ENCODE measurements around the gene ATG4A.

ATG4A gene, protein sequence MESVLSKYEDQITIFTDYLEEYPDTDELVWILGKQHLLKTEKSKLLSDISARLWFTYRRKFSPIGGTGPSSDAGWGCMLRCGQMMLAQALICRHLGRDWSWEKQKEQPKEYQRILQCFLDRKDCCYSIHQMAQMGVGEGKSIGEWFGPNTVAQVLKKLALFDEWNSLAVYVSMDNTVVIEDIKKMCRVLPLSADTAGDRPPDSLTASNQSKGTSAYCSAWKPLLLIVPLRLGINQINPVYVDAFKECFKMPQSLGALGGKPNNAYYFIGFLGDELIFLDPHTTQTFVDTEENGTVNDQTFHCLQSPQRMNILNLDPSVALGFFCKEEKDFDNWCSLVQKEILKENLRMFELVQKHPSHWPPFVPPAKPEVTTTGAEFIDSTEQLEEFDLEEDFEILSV

DNA sequence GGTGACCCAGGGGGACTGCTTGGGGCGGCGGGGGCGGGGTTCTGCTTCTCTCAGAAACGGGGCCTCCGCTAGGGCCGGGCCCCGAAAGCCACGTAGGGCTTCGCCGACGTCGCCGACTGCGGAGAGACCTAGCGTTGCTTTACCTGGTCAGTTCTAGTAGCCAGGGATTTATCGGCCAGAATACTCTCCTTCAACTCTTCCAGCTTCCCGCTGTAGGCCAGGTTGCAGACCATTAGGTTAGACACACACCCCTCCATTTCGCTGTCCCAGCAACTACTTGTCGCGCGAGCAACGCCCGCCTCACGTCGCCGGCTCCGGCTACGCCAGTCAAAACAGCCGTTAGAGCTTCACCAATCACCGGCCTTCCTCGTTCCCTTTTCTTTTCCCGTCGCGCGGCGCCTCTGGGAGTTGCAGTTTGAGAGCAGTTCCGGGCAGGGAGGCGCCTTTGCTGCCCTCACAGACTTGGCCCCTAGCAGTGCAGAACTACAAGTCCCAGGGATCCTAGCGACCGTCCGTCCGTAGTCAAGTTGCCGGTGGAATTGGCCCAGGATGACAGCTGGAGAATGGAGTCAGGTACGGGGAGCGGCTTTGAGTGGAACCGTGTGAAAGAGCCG is at the start of gene ATG4A, which contains the start of gene PSMD10:
ATG4A (plus strand) TSS at position 515 of the 614 bp plus-strand sequence; CDS start at position 564, 49 bp downstream.
PSMD10 (minus strand) TSS at position 279 of the 614 bp plus-strand sequence; CDS start at position 257, 22 bp downstream.
- peak; percentile 17 to 96 (median 88) for DNase-seq

DNA sequence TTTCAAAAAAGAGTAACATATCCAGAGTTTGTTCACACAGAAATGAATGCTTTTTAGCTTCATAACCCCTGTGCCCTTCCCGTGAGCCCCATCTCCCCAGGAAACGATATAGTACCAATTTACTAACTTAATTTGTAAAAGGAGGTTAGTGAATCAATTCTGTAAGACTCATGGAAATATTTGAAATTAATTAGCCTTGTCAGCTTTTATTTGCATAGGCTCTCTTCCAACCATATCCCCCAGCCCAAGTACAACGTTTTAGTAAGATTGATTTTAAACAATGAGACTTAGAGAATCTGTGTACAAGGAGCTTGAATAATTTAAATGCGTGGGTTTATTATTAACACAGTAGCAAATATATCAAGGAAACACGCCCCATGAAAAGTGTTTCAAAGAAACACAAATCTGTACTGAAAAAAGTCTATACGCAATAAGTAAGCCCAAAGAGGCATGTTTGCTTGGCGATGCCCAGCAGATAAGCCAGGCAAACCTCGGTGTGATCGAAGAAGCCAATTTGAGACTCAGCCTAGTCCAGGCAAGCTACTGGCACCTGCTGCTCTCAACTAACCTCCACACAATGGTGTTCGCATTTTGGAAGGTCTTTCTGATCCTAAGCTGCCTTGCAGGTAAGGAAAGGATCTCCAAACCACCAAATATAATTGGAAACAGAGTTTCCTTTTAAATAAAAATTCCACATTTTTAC is 46.9 kb upstream of the ATG4A start, which contains the start of gene VSIG1:
VSIG1 (plus strand) TSS at position 512 of the 703 bp plus-strand sequence; CDS start at position 578, 66 bp downstream.
- DNase-seq = no peak

DNA sequence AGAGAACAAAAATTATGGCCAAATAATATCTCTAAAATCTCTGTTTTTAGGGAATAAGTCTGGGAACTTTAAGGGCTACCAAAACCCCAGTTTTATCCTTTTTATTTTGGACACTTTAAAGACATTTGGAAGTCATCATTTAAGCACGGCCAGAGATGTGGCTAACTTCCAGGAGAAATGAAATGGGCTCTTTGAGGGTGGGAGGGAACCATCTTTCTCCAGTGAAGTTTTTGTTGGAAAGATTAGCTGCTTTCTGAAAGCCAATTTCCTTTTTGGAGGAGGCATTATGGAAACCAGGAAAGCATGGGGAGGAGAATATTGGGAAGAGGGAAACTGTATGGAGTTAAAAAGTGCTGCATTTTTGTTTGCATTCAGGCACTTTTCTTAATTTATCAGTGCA is 41.9 kb upstream of the ATG4A start:
- no peak for DNase-seq

DNA sequence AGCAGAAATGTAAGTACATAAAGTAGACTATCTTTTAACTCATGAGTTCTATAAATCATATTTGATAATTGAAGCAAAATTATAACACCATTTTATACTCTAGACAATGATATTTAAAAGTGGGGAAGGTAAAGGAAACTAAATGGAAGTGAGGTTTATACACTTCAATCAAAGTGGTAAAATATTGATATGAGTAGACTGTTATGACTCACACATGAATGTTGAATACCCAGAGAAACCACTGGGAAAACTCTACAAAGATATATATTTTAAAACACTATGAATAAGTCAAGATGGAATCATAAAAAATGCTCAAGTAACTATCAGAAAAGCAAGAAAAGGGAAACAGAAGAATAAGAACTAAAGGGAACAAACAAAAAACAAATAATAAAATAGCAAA is 38.4 kb upstream of the ATG4A start:
- no peak for DNase-seq

DNA sequence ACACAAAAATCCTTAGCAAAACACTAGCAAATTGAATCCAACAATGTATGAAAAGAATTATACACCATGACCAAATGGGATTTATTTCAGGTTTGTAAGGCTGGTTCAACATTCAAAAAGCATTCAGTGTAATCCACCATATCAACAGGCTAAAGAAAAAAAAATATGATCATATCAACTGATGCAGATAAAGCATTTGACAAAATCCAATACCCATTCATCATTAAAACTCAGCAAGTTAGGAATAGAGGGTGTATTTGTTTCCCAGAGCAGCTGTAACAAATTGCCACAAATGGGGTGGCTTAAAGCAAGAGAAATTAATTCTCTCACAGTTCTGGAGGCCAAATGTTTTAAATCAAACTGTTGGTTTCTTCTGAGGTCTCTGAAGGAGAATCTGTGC is 36.0 kb upstream of the ATG4A start:
- DNase-seq = no peak

DNA sequence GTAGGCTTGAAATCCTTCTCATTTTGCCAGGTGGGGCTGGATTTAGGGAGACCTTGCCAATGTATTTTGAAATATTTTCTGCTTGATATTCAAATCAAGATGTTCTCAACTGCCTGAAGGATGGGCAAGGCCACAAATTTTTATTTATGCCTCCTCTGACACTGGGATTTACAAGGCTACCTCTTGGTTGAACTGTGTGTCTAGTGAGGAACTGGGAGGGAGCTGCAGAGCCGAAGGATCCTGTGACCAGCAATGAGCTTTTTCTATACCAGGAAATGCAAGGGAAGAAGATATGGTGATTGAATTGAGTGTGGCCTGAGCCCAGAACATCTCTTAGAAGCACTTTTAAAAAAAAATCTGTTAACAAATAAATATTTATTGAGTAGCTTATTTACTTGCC is 31.8 kb upstream of the ATG4A start:
- no peak for DNase-seq

DNA sequence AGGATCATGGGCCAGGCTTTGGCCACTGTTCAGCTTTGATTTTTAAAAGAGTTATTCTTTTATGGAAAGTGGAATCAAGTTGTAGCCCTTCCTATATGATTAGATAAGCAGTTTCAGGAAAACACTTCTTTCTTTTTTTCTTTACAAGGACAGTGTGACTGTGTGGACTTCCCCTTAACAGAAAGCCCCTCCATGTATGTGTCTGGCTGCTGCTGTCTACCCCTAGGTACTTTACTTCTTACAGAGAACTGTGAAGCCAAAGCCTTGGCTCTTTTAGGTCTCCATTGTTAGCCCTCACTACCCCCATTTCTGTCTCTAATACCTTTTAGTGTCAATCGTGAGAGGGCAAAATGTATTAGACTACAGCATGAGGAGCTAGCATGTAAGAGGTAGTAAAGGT is 27.6 kb upstream of the ATG4A start:
- DNase-seq = no peak

DNA sequence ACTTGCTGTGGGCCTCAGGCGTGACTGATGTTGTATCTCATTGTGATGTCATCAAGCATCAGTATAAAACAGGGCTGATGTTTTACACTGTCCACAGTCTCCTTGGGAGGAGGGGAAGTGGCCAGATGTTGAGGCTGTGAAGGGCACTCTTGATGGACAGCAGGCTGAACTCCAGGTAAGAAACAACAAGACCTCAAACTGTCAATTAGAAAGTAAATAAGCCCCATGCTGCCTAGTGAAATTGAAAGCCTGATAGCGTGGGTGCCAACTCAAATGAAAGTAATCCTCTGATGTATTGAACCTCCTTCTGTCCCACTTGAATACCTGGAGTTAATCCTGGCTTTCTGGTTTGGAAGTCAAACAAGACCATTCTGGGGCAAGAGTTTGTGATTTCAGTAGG is 27.0 kb upstream of the ATG4A start:
- DNase-seq = no peak

DNA sequence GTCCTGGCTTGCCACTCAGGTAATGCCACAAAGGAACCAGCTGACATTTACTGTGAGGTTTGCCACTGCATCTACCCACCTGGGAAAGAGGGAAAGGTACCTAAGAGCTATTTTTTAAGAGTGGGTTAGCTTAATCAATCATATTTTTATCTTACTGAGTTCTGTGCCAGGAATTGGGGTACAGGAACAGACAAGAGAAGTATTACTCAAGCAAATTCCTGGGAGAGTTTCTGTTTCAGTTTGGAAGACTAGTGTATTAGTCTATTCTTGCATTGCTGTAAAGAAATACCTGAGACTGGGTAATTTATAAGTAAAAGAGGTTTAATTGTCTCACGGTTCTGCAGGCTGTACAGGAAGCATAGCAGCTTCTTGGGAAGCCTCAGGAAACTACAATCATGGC is 23.5 kb upstream of the ATG4A start:
- no peak for DNase-seq

DNA sequence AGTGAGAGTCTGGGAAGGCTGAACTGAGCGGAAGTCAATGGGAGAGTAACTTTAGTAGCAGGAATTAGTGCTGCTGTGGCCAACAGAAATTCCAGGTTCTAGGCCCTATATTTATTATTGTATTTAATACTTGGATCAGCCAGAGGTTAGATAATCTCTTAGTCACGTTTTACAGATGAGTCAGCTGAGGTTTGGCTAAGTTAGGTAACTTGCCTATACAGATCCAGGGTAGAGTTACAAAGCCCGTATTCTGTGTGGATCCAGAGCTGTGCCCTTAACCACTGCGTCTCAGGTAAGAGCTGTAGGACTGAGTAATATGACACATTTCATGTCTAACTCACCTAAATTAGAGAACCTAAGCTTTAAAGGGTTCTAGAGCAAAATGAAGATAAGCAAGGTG is 20.7 kb upstream of the ATG4A start:
- DNase-seq = no peak

DNA sequence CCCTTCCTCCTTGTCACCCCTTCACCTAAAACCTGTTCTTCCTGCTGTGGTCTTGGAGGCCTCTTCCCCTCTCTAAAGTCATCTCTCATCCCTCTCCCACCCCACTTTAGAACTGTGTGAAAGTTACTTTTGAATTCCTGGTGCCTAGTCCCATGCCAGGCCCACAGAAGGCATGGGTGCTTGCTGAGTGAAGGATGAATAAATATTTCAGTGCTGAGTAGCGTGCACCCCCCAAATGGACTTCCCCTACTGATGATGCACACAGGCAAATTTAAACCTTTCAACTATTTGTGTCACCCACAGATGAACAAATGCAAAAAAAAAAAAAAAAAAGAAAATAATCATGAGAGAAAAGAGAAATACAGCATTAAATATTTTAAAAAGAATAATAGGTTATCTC is 20.0 kb upstream of the ATG4A start:
- DNase-seq = no peak

DNA sequence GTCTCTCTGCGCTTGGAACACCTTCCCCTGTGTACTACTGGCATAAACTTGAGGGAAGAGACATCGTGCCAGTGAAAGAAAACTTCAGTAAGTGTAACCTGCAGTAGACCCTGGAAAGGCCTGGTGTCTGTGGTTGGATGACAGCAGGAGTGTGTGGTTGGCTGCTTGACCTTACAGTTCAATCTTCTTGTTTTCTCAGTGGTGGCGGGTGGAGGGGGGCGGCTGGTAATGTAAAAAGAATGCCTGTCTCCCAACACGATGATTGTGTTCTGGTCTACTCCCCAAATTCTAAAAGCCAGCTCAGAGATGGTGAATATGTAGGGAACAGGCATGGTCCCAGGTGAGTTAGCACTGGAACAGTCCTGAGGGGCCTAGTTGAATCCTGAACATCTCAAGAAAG is 18.8 kb upstream of the ATG4A start:
- no peak for DNase-seq

DNA sequence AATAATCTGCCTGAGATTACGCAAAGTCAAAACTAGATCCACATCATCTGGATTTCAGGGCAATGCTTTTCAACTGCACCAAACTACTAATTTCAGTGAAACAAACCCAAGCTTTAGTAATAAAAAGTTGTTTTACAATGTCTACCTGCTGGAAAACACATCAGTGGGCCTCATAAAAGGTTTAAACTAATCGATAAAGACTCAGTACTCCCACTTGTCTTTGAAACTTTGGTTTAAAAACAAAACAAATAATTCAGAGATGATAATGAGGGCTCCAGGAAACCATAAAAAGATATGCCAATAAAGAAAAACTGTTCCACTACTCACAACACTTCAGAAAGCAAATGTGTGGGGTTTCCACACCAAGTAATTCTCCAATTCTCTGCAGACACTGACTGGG is 10.5 kb upstream of the ATG4A start:
- DNase-seq = no peak

DNA sequence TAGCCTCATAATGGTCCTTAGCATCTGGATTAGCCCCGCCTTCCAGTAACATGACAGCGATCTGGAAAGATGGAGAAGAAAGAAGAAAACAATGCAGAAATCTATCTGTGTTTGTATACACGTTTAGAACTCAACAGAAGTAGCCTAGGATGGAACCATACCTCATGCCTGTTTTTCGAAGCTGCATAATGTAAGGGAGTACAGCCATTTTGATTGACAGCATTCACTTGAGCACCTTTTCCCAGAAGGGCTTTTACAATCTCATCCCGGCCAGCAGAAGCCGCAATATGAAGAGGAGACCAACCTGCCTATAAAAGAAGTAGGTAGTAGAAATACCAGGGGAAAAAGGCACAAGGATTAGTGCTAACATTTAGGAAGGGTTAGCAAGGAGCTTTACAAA is 3.8 kb upstream of the ATG4A start:
- no peak for DNase-seq

DNA sequence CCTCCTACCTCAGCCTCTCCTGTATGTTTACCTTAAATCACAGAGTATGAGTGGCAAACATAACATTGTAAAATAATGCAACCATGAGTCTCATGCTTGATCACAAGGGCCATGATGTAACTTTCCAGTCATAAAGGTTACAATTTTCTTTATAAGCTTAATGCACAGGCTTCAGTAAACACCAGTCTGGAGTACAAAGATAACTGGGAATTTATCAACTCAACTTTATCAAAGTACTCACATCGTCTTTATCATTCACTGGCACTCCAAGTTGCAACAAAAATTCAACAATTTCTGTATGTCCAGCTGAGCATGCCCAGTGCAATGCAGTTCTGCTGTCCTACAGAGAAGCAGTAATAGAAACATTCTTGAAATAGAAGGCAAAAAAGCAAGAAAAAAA is 3.1 kb upstream of the ATG4A start:
- DNase-seq = no peak

DNA sequence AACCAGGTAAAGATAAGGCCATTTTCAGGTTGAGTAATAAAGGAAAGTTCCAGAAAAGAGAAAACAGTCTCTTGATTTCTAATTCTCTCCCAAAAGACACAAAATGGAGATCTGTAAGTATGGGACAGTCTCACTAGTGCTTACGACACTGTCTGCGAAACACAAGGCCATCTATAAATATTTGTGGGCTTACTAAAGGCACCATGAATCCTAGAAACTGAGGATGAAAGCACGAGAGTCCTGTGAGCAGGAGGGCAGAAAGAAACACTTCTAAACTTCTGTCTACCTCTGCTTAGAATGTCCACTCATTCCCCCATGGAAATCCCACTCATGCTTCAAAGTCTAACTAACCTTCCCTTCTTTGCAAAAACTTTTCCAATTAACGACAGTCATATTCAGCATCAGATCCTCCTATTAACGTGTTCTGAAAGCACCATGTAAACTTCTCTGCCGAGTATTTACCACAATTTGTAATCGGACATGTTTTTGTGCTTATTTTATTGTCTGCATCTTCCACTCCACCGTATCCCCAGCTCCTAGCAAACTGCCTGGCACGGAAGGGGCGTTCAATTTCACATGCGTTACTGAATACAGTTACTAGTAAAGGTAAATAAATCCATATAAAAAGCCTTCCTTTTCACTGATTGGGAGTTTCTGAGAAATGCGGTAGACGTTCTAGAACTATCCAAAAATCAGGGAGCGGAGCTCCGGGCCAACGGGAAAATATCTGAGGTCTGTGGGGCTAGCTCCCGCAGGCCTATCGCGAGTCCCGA is 901 bp upstream of the ATG4A start:
- peak in 1 of 58 donors; percentile 14 for DNase-seq

DNA sequence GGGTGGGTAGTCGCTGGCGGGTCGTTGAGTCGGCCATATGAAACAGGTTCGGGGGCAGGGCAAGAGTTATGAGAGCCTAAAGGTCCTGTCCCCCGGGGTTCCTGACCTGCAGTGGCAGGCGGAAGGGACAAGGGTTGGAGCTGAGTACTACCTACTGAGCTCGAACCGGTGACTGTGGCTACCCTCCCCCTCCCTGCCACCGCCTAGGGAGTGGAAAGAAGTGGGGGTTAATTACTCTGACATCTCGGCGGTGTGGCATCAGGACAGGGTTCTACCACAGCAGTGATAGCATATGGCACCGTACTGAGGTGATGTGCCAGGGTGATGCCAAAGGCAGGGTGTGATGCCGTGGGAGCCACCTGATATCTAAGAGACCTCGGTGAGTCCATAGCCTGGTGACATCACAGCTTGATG is 307 bp downstream of the ATG4A start:
- DNase-seq = peak in 3 of 58 donors; percentile 21 to 39 (median 31)

DNA sequence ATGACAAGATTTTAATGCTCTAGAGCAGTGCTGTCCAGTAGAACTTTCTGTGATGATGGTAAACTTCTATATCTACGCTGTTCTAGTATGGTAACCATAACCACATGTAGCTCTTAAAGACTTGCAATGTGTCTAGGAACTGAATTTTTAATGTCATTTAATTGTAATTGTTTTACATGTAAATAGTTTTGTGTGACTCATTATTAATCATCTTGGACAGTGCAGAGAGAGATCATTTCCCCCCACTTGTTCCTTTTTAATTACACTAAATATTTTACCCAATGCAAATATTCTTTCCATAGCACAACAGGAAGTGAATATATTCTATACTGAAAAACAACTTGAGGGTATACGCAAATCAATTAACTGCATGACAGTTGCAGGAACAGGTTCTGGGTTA is 5.8 kb downstream of the ATG4A start:
- no peak for DNase-seq

DNA sequence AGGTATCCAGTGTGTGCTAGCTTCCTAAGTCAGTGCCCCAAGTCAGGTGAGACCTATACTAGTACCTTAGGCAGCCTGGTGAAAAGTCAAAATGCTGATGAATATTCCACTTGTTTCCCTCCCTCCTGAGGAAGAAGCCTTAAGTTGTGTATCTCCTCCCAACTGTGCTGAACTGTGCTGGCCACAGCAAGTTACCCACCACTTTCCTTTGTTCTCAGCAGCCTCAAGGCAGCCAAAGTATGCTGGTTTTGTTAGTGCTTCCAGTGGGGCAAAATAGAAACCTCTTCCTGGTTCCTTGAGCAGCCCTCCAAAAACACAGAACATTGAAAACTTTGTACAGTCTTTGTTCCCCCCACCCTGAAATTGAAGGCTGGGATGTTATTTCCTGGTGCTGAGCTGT is 13.9 kb downstream of the ATG4A start:
- no peak for DNase-seq

DNA sequence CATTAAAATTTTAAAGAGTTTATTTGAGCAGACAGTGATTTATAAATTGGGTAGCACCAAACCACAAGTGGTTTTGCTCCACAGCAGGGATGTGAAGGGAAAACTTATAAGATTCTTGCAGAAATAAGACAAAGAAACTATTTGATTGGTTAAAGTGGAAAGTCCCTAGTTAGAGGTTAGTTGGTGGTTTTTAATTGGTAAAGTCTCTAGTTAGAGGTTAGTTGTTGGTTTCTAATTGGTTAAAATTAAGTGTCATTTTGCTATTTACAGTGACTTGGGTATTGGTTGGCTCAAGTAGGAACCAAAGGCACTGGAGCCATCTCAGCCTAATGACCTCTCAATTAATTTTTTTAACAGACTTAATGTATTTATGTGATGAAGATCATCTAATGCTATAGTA is 23.0 kb downstream of the ATG4A start:
- no peak for DNase-seq

DNA sequence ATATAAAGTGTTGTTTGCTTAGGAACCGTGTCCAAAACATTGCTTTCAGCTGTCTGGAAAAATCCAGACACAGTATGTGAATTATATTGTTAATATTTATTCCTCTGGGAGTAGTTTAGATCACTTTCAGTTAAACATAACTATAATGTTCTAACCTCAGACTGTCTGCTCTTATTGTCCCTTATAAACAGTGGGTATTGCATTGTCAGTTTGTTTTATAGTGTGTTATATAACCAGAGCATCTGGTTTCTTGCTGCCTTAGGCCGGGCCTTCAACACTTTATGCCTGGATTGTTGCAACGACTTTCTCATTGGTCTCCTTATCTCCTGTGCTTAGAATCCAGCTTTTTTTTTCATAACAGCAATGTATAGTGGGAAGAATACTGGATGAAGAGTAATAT is 26.4 kb downstream of the ATG4A start:
- no peak for DNase-seq

Measured in anterior cingulate cortex (tissue), 58 donors.